ENCODE results near the gene HPN.
"Not testable (repeated sequence)": the region's sequence is repeated elsewhere in the genome, so short reads cannot be mapped to it uniquely, and the experiment has no call there.

Gene HPN

DNA sequence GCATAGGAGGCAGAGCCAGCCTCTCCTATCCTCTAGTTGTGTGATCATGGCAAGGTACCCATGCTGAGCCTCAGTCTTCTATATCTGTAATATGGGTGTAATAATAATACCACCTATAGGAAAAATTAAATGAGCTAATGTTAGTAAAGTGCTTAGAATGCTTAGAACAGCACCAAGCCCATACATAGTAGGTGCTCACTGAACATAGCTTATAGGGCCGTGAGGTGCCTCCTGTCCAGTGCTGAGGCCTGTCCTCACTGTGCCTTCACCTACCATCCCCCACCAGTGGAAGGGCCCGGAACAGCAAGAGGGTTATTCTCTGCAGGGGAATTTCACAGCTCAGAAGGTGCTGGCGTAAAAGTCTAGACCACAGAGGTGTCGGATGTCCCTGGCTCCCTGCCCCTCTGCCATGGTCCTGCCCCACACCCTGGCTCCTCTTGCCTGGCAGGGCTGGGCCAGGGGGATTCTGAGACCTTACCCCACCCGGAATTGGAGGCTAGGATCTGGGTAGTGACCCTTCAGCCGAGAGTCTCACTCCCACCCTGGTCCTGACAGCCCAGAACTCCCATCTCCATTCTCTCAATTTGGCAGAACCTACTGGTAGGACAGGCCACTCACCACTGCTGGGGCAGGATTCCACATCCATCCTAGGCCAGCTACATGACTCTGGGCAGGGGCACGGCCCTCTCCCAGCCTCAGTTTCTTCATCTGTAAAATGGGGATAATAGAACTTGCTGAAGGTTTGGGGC is 13.5 kb upstream of the HPN start:
- DNase-seq (ENCODE audit: low read depth, low spot score): no peak

GRCh38 chr19:35028600-35028885 is 13.0 kb upstream of the HPN start:
- DNase-seq (ENCODE audit: low read depth, low spot score): not testable (repeated sequence)

DNA sequence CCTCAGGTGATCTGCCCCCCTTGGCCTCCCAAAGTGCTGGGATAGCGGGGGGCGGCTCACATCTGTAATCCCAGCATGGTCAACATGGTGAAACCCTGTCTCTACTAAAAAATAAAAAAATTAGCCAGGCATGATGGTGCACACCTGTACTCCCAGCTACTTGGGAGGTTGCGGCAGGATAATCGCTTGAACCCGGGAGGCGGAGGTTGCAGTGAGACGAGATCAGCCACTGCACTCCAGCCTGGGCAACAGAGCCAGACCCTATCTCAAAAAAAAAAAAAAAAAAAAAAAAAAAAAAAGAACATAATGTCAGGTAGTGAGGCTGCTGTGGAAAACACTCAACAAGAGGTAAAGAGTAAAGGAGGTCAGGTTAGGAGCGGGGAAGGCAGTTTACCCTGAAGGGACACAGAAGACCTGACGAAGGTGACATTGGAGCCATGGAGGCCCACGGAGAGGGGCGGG is 12.2 kb upstream of the HPN start:
- DNase-seq (ENCODE audit: low read depth, low spot score): not testable (repeated sequence)

DNA sequence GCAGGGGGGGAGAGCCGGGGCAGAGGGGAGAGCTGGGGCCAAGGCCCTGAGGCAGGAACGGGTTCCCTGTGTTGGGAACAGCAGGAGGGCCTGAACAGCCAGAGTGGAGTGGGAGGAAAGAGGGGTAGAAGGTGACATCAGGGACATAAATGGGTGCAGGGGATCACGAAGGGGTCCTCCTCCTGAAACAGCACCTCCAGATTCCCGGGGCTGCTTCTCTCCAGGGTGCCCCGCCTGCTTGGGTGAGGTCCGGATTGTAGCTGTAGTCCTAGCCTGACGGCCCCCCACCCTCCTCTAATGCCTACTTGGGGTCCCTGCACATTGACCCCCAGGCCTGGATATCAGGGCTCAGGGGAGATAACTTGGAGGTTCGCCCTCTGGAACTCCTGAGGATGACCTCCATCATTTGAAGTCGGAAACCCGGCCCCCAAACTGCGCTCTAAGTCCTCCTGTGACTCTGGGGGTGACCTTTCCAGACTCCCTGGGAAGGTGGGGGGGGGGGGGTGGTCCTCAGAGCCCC is 11.7 kb upstream of the HPN start:
- no peak for DNase-seq (ENCODE audit: low read depth, low spot score)

- DNase-seq (ENCODE audit: low read depth, low spot score): no peak
Measured at GRCh38 chr19:35030257-35031071, 11.1 kb upstream of the HPN start, which contains the start of gene SCN1B. TSS of gene SCN1B (plus strand) at chr19:35030470. CDS start at chr19:35030821, 351 bp downstream.

- no peak for DNase-seq (ENCODE audit: low read depth, low spot score)
Measured at GRCh38 chr19:35031072-35031881, 10.2 kb upstream of the HPN start.

DNA sequence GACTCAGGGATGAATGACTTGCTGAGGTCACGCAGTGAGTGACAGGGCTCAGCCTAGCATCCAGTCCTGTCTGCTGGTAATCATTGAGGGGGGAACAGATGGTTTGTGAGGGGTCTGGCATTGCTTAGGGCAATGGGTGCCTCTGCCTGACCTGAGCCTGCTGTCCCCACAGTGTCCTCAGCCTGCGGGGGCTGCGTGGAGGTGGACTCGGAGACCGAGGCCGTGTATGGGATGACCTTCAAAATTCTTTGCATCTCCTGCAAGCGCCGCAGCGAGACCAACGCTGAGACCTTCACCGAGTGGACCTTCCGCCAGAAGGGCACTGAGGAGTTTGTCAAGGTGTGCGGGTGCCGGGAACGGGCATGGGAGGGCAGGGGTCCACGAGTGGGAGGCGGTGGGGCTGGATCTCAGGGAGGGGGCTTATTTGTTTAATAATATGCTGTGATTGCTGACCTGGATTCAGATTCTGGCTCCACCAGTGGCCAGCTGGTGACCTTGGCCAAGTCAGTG is 9.1 kb upstream of the HPN start:
- no peak for DNase-seq (ENCODE audit: low read depth, low spot score)

- DNase-seq (ENCODE audit: low read depth, low spot score): no peak
Measured at GRCh38 chr19:35033067-35034004, 8.2 kb upstream of the HPN start.

DNA sequence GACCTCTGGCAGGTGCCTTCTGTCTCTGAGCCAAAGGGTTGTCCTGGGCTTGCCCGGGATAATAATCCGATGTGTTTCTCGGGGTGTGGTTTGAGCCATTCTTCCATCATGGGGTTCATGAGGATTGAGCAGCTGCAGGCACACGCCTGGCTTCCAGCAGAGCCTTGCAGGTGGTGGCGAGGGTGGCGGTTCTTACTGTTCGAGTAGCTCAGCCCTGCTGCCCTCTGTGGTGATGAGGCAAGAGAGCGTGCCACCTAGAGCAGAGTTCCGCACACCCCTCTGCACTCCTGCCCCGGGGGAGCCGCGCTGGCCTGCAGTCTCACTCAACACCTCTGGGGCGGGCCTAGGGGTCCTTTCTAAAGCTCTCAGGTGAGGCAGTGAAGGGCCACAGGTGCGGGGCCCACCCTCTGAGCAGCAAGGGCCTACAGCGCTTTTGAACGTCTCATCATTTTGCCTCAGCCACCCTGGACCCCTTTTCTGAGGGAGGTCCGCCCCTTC is 7.5 kb upstream of the HPN start:
- DNase-seq (ENCODE audit: low read depth, low spot score): no peak

DNA sequence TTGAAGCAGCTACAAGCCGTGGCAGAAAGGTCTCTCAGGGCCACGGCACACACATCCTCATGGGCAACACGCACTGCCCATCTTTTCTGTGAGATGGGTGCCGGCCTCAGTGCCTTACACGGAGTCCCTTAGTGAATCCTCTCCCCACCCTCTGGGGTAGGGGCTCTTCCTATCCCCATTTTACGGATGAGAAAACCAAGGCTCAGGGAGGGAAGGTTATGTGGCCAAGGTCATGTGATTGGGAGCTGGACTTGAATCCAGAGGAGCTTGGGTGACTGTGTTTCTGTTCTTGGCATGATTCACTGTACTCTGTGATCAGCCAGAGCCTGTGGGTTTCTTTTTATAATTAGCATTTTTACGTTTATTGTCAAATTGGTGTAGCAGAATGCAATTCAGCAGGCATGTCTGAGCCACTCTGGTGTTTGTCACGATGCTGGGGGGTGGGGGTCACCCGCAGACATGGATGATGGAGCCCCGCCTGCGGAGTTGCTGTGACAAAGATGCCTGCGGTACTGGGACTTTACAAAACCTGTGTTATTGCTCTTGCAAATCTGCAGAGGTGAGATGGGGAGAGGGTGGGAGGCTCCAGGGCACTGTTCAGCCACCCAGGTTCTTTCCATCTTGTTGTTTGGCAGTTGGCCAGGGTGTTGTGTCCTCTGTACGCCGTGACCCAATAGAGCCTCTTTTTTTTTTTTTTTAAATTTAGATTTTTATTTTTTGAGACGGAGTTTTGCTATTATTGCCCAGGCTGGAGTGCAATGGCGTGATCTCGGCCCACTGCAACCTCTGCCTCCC is 6.7 kb upstream of the HPN start:
- DNase-seq (ENCODE audit: low read depth, low spot score): no peak

- no peak for DNase-seq (ENCODE audit: low read depth, low spot score)
Measured at GRCh38 chr19:35037716-35038622, 3.6 kb upstream of the HPN start.

GRCh38 chr19:35038623-35039512 is 2.7 kb upstream of the HPN start:
- no peak for DNase-seq (ENCODE audit: low read depth, low spot score)

DNA sequence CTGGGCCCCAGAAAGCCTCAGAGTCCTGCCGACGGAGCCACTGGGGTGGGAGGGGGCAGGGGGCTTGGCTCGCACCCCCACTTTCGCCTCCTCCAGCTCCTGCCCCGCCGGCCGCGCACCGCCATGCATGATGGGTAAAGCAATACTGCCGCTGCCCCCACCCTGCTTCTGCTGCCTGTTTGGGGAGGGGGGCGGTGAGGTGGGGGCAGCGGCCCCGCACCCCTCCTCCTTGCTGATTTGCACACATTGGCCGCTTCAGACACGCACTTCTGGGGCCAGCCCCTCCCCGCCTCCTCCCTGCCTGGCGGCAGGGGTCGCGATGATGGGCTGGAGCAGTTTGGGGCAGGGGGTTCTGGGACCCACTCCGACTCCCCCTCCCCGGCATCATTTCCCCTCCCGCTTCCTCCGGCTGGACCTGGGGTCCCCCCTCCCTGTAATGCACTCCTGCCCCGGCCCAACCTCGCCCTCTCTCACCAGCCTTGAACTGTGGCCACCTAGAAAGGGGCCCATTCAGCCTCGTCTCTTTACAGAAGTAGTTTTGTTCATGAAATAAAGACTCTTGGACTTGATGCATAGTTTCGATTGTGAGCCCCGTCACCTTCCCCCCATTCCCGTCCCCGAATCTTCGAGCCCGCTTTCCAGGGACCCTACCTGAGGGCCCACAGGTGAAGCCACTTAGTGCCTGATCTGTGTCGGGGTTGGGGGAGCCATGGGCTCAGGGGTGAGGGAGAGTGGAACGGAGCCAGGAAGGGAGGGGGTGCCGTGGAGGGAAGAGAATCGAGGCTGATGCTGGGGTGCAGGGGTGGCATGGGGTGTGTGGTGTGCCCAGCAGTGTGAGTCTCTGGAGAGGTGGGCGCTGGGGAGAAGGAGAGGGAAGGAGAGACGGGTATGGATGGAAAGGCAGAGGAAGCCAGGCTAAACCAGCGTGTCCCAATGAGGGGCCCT is 1.4 kb upstream of the HPN start:
- no peak for DNase-seq (ENCODE audit: low read depth, low spot score)

DNA sequence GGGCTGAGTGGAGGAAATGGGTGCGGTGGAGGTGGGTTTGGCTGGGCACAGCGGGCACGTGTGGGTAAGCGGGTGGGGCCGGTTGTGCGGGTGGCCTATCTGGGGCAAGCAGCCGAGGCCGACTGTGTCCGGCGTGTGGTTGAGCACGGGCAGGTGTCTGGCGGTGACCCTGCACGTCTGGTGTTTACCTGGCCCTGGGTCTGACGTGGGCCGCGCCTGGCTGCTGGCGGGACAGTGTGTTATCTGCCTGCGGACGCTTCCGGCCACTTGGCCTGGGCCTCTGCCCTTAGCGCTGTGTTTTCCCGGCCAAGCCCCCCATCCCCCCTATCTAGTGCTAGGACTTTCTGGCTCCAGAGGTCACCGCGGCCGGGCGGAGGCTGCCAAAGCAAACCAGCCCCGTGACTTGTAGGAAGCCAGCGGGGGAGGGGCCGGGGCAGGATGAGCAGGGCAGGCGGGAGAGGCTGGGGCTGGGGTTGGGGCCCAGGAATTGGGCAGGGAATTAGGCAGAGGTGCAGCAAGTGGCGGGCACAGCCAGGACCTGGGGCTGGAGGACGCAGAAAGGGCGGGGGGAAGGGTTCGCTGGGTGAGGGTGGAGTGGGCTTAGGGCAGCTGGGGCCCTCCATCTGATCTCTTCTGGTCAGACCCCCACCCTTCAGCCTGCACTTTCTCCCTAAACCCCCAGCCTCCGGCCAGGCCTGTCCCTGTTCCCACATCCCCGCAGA is 534 bp upstream of the HPN start:
- no peak for DNase-seq (ENCODE audit: low read depth, low spot score)

GRCh38 chr19:35042056-35042730 is 672 bp downstream of the HPN start:
- no peak for DNase-seq (ENCODE audit: low read depth, low spot score)

Measured in activated CD4-positive, CD25-positive, alpha-beta regulatory T cell treated with anti-CD3 and anti-CD28 coated beads, Interleukin-2, amount 50 U/mL, for 16 hours (primary cell).